SK-N-SH (cell line): ENCODE data around the gene CCL21.

Experiments
- EP300 ChIP-seq, 2 experiments: IDR thresholded peaks; 2 replicates each; pipeline versions ENCODE4 v1.4.0 to v1.6.1; 2012; ENCODE audit warnings: borderline replicate concordance in 1 of 2, low read depth in 1 of 2, low read length in 1 of 2
- EZH2phosphoT487 ChIP-seq: fragments of 200-600 bp; sonication (generic); IDR thresholded peaks from 2 replicates; pipeline ENCODE4 v1.6.1; 2017; ENCODE audit warnings: low read depth, mixed run types, mild to moderate bottlenecking, antibody characterized with exemption, moderate library complexity, borderline replicate concordance
- GABPA ChIP-seq: IDR thresholded peaks from 2 replicates; pipeline ENCODE4 v1.4.0; 2012; ENCODE audit warnings: low read depth, mild to moderate bottlenecking
- JUND ChIP-seq: IDR thresholded peaks from 2 replicates; pipeline ENCODE4 v1.4.0; 2012
- MEF2A ChIP-seq: IDR thresholded peaks from 2 replicates; pipeline ENCODE4 v1.4.0; 2012; ENCODE audit warnings: low read depth, borderline replicate concordance
- NFIC ChIP-seq: IDR thresholded peaks from 2 replicates; pipeline ENCODE4 v1.4.0; 2012; ENCODE audit warnings: borderline replicate concordance
- NRF1 ChIP-seq: IDR thresholded peaks from 2 replicates; pipeline ENCODE4 v1.6.1; 2012; ENCODE audit warnings: low read depth, mild to moderate bottlenecking, low read length
- POLR2AphosphoS5 ChIP-seq: IDR thresholded peaks from 2 replicates; pipeline ENCODE4 v1.6.1; 2012; ENCODE audit warnings: low read depth, low read length
- TCF12 ChIP-seq: IDR thresholded peaks from 2 replicates; pipeline ENCODE4 v1.4.0; 2012
- ZBTB33 ChIP-seq: IDR thresholded peaks from 2 replicates; pipeline ENCODE4 v1.4.0; 2012; ENCODE audit warnings: low read depth, borderline replicate concordance
- TF ChIP-seq, protein P1 (sequence below): fragments of 200-600 bp; sonication (generic); IDR thresholded peaks from 2 replicates; pipeline ENCODE4 v1.6.1; 2017; ENCODE audit warnings: antibody characterized with exemption, mild to moderate bottlenecking, moderate library complexity
- TF ChIP-seq, protein P2 (sequence below): IDR thresholded peaks from 2 replicates; pipeline ENCODE4 v1.4.0; 2012; ENCODE audit warnings: low read depth, borderline replicate concordance

DNA sequence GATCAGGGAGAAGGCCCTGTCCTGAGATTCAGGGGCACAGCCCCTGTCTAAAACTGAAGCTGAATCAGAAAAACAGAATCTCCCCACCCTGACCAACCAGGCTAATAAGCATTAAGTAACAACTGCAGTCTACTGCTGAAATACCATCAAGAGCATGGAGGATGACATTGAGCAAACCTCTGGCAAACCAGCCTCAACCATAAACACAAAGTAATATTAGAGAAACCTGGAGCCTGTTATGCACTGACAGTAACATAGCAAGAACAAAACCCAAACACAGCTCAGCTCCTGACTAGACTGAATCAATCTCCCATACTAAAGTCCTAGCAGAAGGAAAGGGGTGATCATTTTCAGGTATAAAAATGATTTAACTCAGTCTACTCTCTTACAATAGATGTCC is 24.8 kb upstream of the CCL21 start:
- TF ChIP-seq, protein P1, sequence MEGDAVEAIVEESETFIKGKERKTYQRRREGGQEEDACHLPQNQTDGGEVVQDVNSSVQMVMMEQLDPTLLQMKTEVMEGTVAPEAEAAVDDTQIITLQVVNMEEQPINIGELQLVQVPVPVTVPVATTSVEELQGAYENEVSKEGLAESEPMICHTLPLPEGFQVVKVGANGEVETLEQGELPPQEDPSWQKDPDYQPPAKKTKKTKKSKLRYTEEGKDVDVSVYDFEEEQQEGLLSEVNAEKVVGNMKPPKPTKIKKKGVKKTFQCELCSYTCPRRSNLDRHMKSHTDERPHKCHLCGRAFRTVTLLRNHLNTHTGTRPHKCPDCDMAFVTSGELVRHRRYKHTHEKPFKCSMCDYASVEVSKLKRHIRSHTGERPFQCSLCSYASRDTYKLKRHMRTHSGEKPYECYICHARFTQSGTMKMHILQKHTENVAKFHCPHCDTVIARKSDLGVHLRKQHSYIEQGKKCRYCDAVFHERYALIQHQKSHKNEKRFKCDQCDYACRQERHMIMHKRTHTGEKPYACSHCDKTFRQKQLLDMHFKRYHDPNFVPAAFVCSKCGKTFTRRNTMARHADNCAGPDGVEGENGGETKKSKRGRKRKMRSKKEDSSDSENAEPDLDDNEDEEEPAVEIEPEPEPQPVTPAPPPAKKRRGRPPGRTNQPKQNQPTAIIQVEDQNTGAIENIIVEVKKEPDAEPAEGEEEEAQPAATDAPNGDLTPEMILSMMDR = no peak
- no peak for TF ChIP-seq POLR2AphosphoS5
- TF ChIP-seq JUND = no peak
- no peak for TF ChIP-seq TCF12
- TF ChIP-seq EP300 (IDR thresholded peaks at IDR 0.05; ENCODE audit: borderline replicate concordance in 1 of 2, low read depth in 1 of 2, low read length in 1 of 2) = no peak
- no peak for TF ChIP-seq GABPA
- TF ChIP-seq, protein P2, sequence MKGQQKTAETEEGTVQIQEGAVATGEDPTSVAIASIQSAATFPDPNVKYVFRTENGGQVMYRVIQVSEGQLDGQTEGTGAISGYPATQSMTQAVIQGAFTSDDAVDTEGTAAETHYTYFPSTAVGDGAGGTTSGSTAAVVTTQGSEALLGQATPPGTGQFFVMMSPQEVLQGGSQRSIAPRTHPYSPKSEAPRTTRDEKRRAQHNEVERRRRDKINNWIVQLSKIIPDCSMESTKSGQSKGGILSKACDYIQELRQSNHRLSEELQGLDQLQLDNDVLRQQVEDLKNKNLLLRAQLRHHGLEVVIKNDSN = no peak
- TF ChIP-seq ZBTB33 = no peak
- no peak for TF ChIP-seq MEF2A
- TF ChIP-seq NFIC = no peak
- no peak for TF ChIP-seq EZH2phosphoT487
- TF ChIP-seq NRF1 = no peak
